ENCODE results near the gene NAP1L4. TPM values are rescaled to one million over a fixed set of nuclear protein-coding genes. Genes with fewer than 3 reads are reported as not detected.

The NAP1L4 gene
- total and polyA plus RNA-seq, 2 of the 4 experiments (the other 2 are of a cell fraction) = 71.5 to 80.7 TPM

DNA sequence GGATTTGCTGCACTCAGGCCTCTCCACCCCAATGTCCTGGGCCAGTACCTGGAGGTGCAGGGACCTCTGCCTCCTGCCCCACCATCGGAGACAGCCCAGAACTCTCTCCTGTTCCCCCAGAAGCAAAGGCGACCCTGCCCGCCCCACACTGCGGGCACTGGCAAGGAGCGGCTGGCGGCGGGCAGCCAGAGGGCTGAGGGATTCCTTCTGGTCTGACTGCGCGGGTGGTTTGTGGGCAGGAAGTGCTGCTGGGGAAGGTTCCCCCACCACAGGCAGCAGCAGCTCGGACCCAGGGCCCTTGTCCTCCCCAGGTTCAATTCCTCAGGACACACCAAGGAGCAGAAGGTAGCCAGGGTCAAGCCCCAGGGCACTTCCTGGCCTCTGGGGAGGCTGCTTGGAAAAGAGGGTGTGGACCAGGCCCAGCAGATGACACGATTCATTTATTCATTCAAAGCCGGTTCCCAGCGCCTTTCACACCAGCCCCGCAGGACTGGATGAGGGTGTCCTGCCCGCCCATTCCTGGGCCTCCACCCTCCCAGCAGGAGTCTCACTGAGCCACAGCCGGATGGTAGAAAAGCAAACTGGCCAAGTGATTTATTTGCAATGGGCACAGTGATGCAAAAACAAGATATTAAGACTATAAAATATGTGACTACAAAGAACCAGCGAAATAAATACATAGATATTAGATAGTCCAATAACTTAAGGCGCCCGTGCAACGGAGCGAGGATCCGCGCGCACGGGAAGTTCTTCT is 64.1 kb downstream of the NAP1L4 start:
- Histone ChIP-seq H2AK5ac (ENCODE audit: low read depth, low read length) (peak overlapping the region; percentile 15; the same call in 1 of the 2 replicates), H2BK5ac (ENCODE audit: low read depth, low read length, poor library complexity, severe bottlenecking) (no peak overlapping the region), H3K4ac (ENCODE audit: low read depth, low read length) (peak overlapping the region; percentile 46; the same call in 1 of the 2 replicates), H4K20me1 (ENCODE audit: insufficient read depth, low read length) (peaks cover 23% of the 10 kb centered on the region), H3K4me3 (ENCODE audit: insufficient read depth, low read depth, low read length) (peak overlapping the region; percentile 92), H3K9me1 (ENCODE audit: insufficient read depth, low read length) (peaks cover 13% of the 10 kb centered on the region), H2BK15ac (ENCODE audit: low read depth, low read length) (no peak overlapping the region), H3K9ac (ENCODE audit: low read depth, low read length) (peak overlapping the region; percentile 84), H3K4me1 (ENCODE audit: control insufficient read depth, insufficient read depth, low read length) (peaks cover 13% of the 10 kb centered on the region), H2BK20ac (ENCODE audit: low read depth, low read length) (no peak overlapping the region), H3K9me3 (ENCODE audit: control insufficient read depth, insufficient read depth, low read length) (no peaks in the 10 kb centered on the region), H3K79me1 (ENCODE audit: low read depth in 1 of 2, low read length in 2 of 2) (peaks cover 6 to 34% of the 10 kb centered on the region in 2 experiments; a peak in 3 of 4 replicates), H3K18ac (ENCODE audit: low read depth, low read length) (no peak overlapping the region), H3K14ac (replicated peaks; ENCODE audit: low read depth, low read length) (peak overlapping the region; percentile 66), H3K56ac (ENCODE audit: extremely low read depth, insufficient read depth, low read length) (peak overlapping the region; percentile 38; the same call in 1 of the 2 replicates), H2AFZ (replicated peaks; ENCODE audit: low read length, poor library complexity) (peak overlapping the region; percentile 92), H4K5ac (ENCODE audit: low read depth, low read length) (no peak overlapping the region), H3K27ac (ENCODE audit: insufficient read depth, low read length) (peak overlapping the region; percentile 82; the same call in 1 of the 2 replicates), H2BK120ac (ENCODE audit: low read depth, low read length) (no peak overlapping the region), H3K4me2 (ENCODE audit: low read depth, low read length) (peak overlapping the region; percentile 94), H4K91ac (ENCODE audit: insufficient read depth, low read depth, low read length) (no peak overlapping the region; the same call in 1 of the 2 replicates), H3K36me3 (ENCODE audit: control insufficient read depth, insufficient read depth, low read length) (no peaks in the 10 kb centered on the region), H3K23ac (ENCODE audit: low read depth, low read length) (peak overlapping the region; percentile 73), H4K8ac (ENCODE audit: low read depth in 2 of 2, low read length in 2 of 2) (no peak overlapping the region; a peak in 2 of 4 replicates), H2AK9ac (replicated peaks; ENCODE audit: low read depth, low read length, poor library complexity) (peak overlapping the region; percentile 99), H3K27me3 (ENCODE audit: control insufficient read depth, insufficient read depth, low read length) (no peaks in the 10 kb centered on the region)
- DNase-seq (peak; percentile 28), ATAC-seq (ENCODE audit: low read depth) (peak; percentile 3; the same call in 1 of the 2 replicates)
- dilution Hi-C loops (cut with HindIII; ENCODE audit: low sequenced_read_pairs, unreplicated experiment) = no loop called here
- BruUV-seq (replicated peaks) = no TSS peak
- in situ Hi-C loops (cut with MboI; ENCODE audit: low sequenced_read_pairs) = no loop called here
- TF ChIP-seq, protein P1, sequence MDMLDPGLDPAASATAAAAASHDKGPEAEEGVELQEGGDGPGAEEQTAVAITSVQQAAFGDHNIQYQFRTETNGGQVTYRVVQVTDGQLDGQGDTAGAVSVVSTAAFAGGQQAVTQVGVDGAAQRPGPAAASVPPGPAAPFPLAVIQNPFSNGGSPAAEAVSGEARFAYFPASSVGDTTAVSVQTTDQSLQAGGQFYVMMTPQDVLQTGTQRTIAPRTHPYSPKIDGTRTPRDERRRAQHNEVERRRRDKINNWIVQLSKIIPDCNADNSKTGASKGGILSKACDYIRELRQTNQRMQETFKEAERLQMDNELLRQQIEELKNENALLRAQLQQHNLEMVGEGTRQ (IDR thresholded peaks at IDR 0.05; ENCODE audit: low read depth, low read length) = no peak
- TF ChIP-seq MAFK (IDR thresholded peaks at IDR 0.05; ENCODE audit: low read depth, low read length) (no peak), POLR2A (IDR thresholded peaks at IDR 0.05; ENCODE audit: low read depth, low read length) (peak; percentile 25; the same call in 1 of the 2 replicates), BHLHE40 (IDR thresholded peaks at IDR 0.05; ENCODE audit: low read depth, low read length) (no peak), RFX5 (IDR thresholded peaks at IDR 0.05; ENCODE audit: low read depth, low read length) (no peak), RAD21 (IDR thresholded peaks at IDR 0.05; ENCODE audit: low read length) (no peak), SMC3 (IDR thresholded peaks at IDR 0.05; ENCODE audit: low read depth, low read length) (peak; percentile 5; the same call in 1 of the 2 replicates), CEBPB (IDR thresholded peaks at IDR 0.05; ENCODE audit: low read depth, low read length) (no peak), MXI1 (IDR thresholded peaks at IDR 0.05; ENCODE audit: borderline replicate concordance, low read depth, low read length) (no peak)
- TF ChIP-seq, protein P2, sequence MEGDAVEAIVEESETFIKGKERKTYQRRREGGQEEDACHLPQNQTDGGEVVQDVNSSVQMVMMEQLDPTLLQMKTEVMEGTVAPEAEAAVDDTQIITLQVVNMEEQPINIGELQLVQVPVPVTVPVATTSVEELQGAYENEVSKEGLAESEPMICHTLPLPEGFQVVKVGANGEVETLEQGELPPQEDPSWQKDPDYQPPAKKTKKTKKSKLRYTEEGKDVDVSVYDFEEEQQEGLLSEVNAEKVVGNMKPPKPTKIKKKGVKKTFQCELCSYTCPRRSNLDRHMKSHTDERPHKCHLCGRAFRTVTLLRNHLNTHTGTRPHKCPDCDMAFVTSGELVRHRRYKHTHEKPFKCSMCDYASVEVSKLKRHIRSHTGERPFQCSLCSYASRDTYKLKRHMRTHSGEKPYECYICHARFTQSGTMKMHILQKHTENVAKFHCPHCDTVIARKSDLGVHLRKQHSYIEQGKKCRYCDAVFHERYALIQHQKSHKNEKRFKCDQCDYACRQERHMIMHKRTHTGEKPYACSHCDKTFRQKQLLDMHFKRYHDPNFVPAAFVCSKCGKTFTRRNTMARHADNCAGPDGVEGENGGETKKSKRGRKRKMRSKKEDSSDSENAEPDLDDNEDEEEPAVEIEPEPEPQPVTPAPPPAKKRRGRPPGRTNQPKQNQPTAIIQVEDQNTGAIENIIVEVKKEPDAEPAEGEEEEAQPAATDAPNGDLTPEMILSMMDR (conservative IDR thresholded peaks at IDR 0.05; ENCODE audit: low read depth, low read length) = 0 out of 2 replicates have a peak, but pooled peaks have one; percentile 10
- POLR2A ChIA-PET (ENCODE audit: unreplicated experiment) = no interaction called here
- CTCF ChIA-PET = no interaction called here
- WGBS, 2 experiments (ENCODE audit: extremely low coverage in 2 of 2, insufficient read length in 1 of 2) = 31% methylated on average over 7 of the region's 25 CpGs; no CpG with 5 or more reads in 1 of the 2 experiments
- intact Hi-C loops (cut with micrococcal nuclease) = no loop called here

All from IMR-90 (cell line).